ENCODE results near the gene FKBP8. TPM values are rescaled to one million over a fixed set of nuclear protein-coding genes. Genes with fewer than 3 reads are reported as not detected.

Gene FKBP8
- polyA plus RNA-seq, 3 donors = 78.0 to 159 (median 81.2) TPM

GRCh38 chr19:18568367-18568766 is 25.0 kb upstream of the FKBP8 start:
- intact Hi-C loops (cut with micrococcal nuclease) = loop anchor here in 1 of 2 donors (5.0 kb wide), 1 partner anchor 41 kb away; no protein-coding TSS in a partner anchor
- Mint-ChIP-seq H3K27me3 (ENCODE audit: low read depth in 3 of 3) (peaks cover 0 to 3% (median 2%) of the 10 kb centered on the region in 3 donors), H3K4me3 (no peak overlapping the region), H3K4me1 (peaks cover 17% of the 10 kb centered on the region), H3K9me3 (peaks cover 0 to 2% (median 0%) of the 10 kb centered on the region in 7 donors), H3K36me3 (peaks cover 59 to 73% of the 10 kb centered on the region in 2 donors), H3K27ac (peak overlapping the region in 1 of 7 donors; percentile 48)
- Histone ChIP-seq H3K9me3 (replicated peaks in 1 of 2; ENCODE audit: control insufficient read depth in 1 of 2, insufficient read depth in 1 of 2, low read length in 2 of 2) (no peaks in the 10 kb centered on the region), H3K27ac (ENCODE audit: low read depth in 1 of 2, low read length in 2 of 2) (no peak overlapping the region), H3K36me3 (replicated peaks in 1 of 2; ENCODE audit: control insufficient read depth in 1 of 2, insufficient read depth in 2 of 2, low read length in 2 of 2) (peaks cover 60 to 66% of the 10 kb centered on the region in 2 donors), H3K79me2 (ENCODE audit: insufficient read depth, low read length) (peaks cover 17% of the 10 kb centered on the region), H3K9ac (ENCODE audit: insufficient read depth, low read length, poor library complexity, severe bottlenecking) (no peak overlapping the region), H4K20me1 (ENCODE audit: insufficient read depth, low read length) (peaks cover 12% of the 10 kb centered on the region), H3K4me3 (replicated peaks in 1 of 3; ENCODE audit: low read depth in 2 of 3, low read length in 3 of 3) (no peak overlapping the region), H3K27me3 (ENCODE audit: control insufficient read depth in 2 of 2, insufficient read depth in 2 of 2, low read length in 2 of 2) (no peaks in the 10 kb centered on the region), H3K4me2 (replicated peaks; ENCODE audit: extremely low read depth, low read length, poor library complexity, severe bottlenecking) (no peak overlapping the region), H2AFZ (ENCODE audit: insufficient read depth, low read depth, low read length, poor library complexity, severe bottlenecking) (no peak overlapping the region), H3K4me1 (ENCODE audit: control insufficient read depth in 1 of 2, insufficient read depth in 2 of 2, low read length in 2 of 2) (peaks cover 16 to 20% of the 10 kb centered on the region in 2 donors)
- TF ChIP-seq CTCF (IDR thresholded peaks at IDR 0.05) = no peak
- no peak for DNase-seq
- 92% methylated on average over 13 of the region's 15 CpGs for WGBS (ENCODE audit: insufficient coverage)

GRCh38 chr19:18566953-18567352 is 23.6 kb upstream of the FKBP8 start:
- DNase-seq = no peak
- no peak overlapping the region for H3K27ac Mint-ChIP-seq

More at GRCh38 chr19:18566953-18567352, 23.6 kb upstream of the FKBP8 start:
- no peak overlapping the region for H3K27ac ChIP-seq (ENCODE audit: low read depth in 1 of 2, low read length in 2 of 2)
- no peak overlapping the region for H3K9ac ChIP-seq (ENCODE audit: insufficient read depth, low read length, poor library complexity, severe bottlenecking)
- no peak overlapping the region for H3K4me3 Mint-ChIP-seq
- H3K4me1 Mint-ChIP-seq = peaks cover 6% of the 10 kb centered on the region
- peaks cover 67 to 80% of the 10 kb centered on the region in 2 donors for H3K36me3 Mint-ChIP-seq
- intact Hi-C loops (cut with micrococcal nuclease) = loop anchor here in 1 of 2 donors (5.0 kb wide), 1 partner anchor 40 kb away; no protein-coding TSS in a partner anchor
- no peak overlapping the region for H2AFZ ChIP-seq (ENCODE audit: insufficient read depth, low read depth, low read length, poor library complexity, severe bottlenecking)
- peaks cover 6% of the 10 kb centered on the region for H3K79me2 ChIP-seq (ENCODE audit: insufficient read depth, low read length)
- WGBS (ENCODE audit: insufficient coverage) = 95% methylated on average over 8 of the region's 8 CpGs
- peaks cover 0 to 2% (median 0%) of the 10 kb centered on the region in 7 donors for H3K9me3 Mint-ChIP-seq
- no peaks in the 10 kb centered on the region for H3K27me3 ChIP-seq (ENCODE audit: control insufficient read depth in 2 of 2, insufficient read depth in 2 of 2, low read length in 2 of 2)
- no peaks in the 10 kb centered on the region for H3K9me3 ChIP-seq (replicated peaks in 1 of 2; ENCODE audit: control insufficient read depth in 1 of 2, insufficient read depth in 1 of 2, low read length in 2 of 2)
- peaks cover 71 to 76% of the 10 kb centered on the region in 2 donors for H3K36me3 ChIP-seq (replicated peaks in 1 of 2; ENCODE audit: control insufficient read depth in 1 of 2, insufficient read depth in 2 of 2, low read length in 2 of 2)
- H3K4me1 ChIP-seq (ENCODE audit: control insufficient read depth in 1 of 2, insufficient read depth in 2 of 2, low read length in 2 of 2) = peaks cover 7% of the 10 kb centered on the region in 2 donors
- no peak for TF ChIP-seq CTCF (IDR thresholded peaks at IDR 0.05)
- no peak overlapping the region for H3K4me3 ChIP-seq (replicated peaks in 1 of 3; ENCODE audit: low read depth in 2 of 3, low read length in 3 of 3)
- peaks cover 0 to 4% (median 2%) of the 10 kb centered on the region in 3 donors for H3K27me3 Mint-ChIP-seq (ENCODE audit: low read depth in 3 of 3)
- H3K4me2 ChIP-seq (replicated peaks; ENCODE audit: extremely low read depth, low read length, poor library complexity, severe bottlenecking) = no peak overlapping the region
- H4K20me1 ChIP-seq (ENCODE audit: insufficient read depth, low read length) = no peaks in the 10 kb centered on the region
